GM18502 (cell line): ENCODE results near the gene CELF5.

Experiments used
- ATAC-seq: cut with Tn5 transposase; IDR thresholded peaks from one replicate; pipeline ENCODE4 v1.9.1; 2021; ENCODE audit warnings: mild to moderate bottlenecking; ENCODE audit not compliant: unreplicated experiment, poor library complexity

CELF5 gene

GRCh38 chr19:3224346-3225168 is at the start of gene CELF5:
TSS of gene CELF5 (plus strand) at chr19:3224661. CDS start at chr19:3224740, 79 bp downstream.
- ATAC-seq: no peak

- no peak for ATAC-seq
These were observed 48.4 kb upstream of the CELF5 start for GRCh38 chr19:3175781-3176714.

GRCh38 chr19:3176715-3177501 is 47.6 kb upstream of the CELF5 start:
- no peak for ATAC-seq

GRCh38 chr19:3178377-3178972 is 46.0 kb upstream of the CELF5 start, which contains the start of gene S1PR4:
TSS of gene S1PR4 (plus strand) at chr19:3178769. CDS start at chr19:3178793, 24 bp downstream.
- ATAC-seq: peak; percentile 40

DNA sequence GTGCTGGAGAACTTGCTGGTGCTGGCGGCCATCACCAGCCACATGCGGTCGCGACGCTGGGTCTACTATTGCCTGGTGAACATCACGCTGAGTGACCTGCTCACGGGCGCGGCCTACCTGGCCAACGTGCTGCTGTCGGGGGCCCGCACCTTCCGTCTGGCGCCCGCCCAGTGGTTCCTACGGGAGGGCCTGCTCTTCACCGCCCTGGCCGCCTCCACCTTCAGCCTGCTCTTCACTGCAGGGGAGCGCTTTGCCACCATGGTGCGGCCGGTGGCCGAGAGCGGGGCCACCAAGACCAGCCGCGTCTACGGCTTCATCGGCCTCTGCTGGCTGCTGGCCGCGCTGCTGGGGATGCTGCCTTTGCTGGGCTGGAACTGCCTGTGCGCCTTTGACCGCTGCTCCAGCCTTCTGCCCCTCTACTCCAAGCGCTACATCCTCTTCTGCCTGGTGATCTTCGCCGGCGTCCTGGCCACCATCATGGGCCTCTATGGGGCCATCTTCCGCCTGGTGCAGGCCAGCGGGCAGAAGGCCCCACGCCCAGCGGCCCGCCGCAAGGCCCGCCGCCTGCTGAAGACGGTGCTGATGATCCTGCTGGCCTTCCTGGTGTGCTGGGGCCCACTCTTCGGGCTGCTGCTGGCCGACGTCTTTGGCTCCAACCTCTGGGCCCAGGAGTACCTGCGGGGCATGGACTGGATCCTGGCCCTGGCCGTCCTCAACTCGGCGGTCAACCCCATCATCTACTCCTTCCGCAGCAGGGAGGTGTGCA is 45.3 kb upstream of the CELF5 start:
- ATAC-seq: peak; percentile 20

DNA sequence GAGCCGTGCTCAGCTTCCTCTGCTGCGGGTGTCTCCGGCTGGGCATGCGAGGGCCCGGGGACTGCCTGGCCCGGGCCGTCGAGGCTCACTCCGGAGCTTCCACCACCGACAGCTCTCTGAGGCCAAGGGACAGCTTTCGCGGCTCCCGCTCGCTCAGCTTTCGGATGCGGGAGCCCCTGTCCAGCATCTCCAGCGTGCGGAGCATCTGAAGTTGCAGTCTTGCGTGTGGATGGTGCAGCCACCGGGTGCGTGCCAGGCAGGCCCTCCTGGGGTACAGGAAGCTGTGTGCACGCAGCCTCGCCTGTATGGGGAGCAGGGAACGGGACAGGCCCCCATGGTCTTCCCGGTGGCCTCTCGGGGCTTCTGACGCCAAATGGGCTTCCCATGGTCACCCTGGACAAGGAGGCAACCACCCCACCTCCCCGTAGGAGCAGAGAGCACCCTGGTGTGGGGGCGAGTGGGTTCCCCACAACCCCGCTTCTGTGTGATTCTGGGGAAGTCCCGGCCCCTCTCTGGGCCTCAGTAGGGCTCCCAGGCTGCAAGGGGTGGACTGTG is 44.6 kb upstream of the CELF5 start:
- no peak for ATAC-seq

DNA sequence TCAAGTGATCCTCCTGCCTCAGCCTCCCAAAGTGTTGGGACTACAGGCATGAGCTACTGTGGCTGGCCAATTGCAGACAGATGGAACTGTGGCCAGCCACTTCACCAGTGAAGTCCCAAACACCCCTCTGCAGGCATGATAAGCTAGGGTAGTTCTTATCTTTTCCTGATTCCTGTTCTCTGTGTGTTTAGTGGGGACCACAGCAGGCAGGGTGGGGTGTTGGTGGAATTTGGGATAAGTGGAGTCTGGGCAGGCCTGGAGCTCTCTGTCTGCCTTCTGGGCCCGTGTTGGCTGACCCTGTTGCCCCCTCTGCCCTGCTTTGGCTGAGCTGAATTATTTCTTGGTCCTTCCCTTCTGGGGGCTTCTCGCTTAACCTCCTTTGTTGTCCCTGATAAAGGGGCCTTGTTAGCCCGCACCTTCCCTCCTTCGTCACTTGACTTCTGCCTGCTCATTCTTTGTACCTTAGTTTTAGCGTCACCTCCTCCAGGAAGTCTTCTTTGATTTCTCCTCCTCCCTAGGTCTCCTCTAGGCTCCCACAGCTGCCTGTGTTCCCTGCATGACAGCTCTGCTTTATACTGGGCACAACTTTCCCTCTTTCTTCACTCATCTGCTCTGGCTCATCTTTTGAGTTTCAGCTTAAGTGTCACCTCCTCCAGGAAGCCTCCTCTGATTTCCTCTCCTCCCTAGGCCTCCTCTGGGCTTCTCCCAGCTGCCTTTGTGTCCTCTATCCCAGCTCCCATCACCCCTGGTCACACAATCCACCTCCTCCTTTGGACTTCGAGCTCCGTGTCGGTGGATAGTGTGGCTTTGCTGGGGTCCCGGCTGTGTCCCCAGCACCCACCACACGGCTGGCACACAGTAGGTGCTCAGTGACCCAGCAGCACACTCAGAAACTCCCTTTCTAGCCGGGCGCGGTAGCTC is 40.5 kb upstream of the CELF5 start:
- no peak for ATAC-seq

DNA sequence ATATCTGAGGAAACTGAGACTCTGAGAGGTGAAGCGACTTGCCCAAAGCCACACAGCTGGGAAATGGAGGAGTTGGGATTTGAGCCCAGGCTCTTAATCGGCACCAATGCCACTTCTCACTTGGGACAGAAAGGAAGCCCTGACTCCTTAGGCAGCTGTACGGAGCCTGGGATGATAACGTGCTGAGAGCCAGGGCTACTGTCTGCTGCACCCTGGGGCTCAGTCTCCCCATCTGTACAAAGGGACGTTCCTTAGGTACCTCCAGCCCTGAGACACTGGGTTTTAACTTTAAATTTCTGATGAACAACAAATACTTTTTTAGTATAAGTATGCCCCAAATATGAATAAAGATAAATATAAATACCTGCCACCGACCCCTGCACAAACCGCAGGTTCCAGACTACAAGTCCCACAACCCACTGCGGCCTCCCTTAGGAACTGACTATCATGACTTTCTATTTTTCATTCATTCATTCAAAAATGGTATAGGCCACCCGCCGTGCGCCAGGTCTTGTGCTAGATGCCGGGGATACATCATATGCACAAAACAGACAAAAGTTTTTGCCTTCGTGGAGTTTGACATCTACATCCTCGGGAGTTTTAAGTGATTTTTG is 39.5 kb upstream of the CELF5 start:
- ATAC-seq: peak; percentile 21

- peak; percentile 78 for ATAC-seq
These were observed 38.9 kb upstream of the CELF5 start, which contains the start of gene NCLN for GRCh38 chr19:3185461-3186159. TSS of gene NCLN (plus strand) at chr19:3185930. CDS start at chr19:3186031, 101 bp downstream.

DNA sequence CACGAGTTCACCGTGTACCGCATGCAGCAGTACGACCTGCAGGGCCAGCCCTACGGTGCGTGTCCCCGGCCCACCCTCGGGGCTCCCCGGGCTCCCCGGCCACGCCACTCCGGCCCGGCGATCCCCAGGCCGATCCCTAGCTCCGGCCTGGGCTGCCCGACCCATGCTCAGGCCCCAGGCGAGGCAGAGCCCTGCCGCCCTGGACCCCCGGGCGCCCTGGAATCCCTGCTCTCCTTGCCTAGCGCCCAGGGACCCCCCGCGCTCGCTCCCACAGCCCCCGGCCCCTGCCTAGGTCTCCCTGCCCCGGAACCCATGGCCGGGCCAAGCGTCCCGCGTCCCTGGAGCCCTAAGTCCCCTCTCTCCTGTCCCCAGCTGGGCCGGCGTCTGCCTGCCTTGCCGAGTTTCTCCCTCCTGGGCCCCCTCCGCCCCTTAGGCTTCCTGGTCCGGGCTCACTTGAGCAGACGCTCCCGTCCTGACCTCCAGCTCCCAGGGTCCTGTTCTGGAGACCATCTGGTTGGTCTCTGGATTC is 38.2 kb upstream of the CELF5 start:
- no peak for ATAC-seq

- no peak for ATAC-seq
These were observed 37.4 kb upstream of the CELF5 start for GRCh38 chr19:3186891-3187661.

GRCh38 chr19:3187662-3188511 is 36.6 kb upstream of the CELF5 start:
- ATAC-seq: no peak

DNA sequence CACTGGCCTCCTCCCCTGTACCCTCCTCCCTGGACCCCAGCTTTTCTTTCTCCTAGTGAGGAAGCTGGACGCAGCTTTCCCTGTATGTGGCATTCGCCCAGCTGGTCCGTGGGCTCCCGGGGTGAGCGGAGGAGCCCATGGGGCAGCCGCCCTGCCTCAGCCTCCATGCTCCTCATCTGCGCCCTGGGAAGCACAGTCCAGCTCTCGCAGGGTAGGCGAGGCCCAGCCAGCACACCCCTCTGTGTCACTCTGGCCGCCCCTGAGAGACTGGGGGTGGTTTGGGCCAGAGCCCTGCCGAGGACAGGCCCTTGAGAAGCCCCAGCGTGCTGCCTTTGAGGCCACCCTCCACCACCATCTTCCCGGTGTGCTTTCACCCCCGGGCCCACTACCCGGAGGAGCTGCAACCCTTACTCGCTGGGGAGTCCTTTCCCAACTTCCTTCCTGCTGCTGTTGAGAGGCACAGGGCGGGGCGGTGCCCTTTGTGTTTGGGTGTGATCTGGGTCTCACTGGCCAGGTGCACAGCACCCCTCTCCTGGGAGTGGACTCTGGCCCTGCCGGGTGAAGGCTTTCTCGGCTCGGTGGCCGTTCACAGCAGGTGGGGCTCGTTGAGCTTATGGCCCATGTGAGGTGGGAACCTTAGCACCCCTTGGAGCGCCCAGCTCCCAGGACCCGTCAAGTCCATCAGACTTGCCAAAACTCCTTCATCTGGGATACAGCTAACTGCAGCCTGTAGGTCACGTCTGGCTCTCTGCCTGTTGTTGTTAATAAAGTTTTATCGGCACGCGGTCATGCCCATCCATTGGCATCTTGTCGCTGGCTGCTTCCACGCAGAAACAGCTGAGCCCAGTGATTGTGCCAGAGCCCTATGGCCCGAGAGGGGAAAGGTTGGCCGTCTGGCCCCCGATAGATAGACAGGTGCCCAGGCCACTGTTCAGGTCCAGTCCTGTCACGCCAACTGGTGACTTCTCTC is 35.5 kb upstream of the CELF5 start:
- ATAC-seq: no peak
